ENCODE results near the gene DPM3. TPM values are rescaled to one million over a fixed set of nuclear protein-coding genes. Genes with fewer than 3 reads are reported as not detected.
A peak's percentile ranks its signal among the peaks of the same experiment; 100 is the strongest.

Gene DPM3
- total and polyA plus RNA-seq, 2 of the 13 experiments (the other 11 are each of a cell fraction or from before 2014, with no cell fraction given): 23.2 to 53.4 TPM

- TF ChIP-seq EP300 (IDR thresholded peaks at IDR 0.05; ENCODE audit: low read depth in 2 of 2, low read length in 2 of 2) (no peak), EP300 (CRISPR knock-in tag; IDR thresholded peaks at IDR 0.05; ENCODE audit: borderline replicate concordance) (no peak), PHF21A (CRISPR knock-in tag; IDR thresholded peaks at IDR 0.05) (no peak), TOPORS (CRISPR knock-in tag; IDR thresholded peaks at IDR 0.05) (no peak), HES4 (CRISPR knock-in tag; IDR thresholded peaks at IDR 0.05; ENCODE audit: borderline replicate concordance) (no peak), JARID2 (CRISPR knock-in tag; IDR thresholded peaks at IDR 0.05; ENCODE audit: insufficient replicate concordance) (no peak), ZNF142 (CRISPR knock-in tag; IDR thresholded peaks at IDR 0.05) (no peak), ZNF33A (CRISPR knock-in tag; IDR thresholded peaks at IDR 0.05; ENCODE audit: borderline replicate concordance) (no peak), SAP130 (CRISPR knock-in tag; IDR thresholded peaks at IDR 0.05; ENCODE audit: low read depth) (0 out of 2 replicates have a peak, but pooled peaks have one; percentile 19), ZGPAT (CRISPR knock-in tag; IDR thresholded peaks at IDR 0.05) (0 out of 2 replicates have a peak, but pooled peaks have one; percentile 4), YEATS4 (CRISPR knock-in tag; IDR thresholded peaks at IDR 0.05; ENCODE audit: borderline replicate concordance) (no peak), CREB3 (CRISPR knock-in tag; IDR thresholded peaks at IDR 0.05) (no peak), LCORL (IDR thresholded peaks at IDR 0.05) (no peak), LCORL (CRISPR knock-in tag; IDR thresholded peaks at IDR 0.05) (0 out of 2 replicates have a peak, but pooled peaks have one; percentile 15), ZNF597 (CRISPR knock-in tag; IDR thresholded peaks at IDR 0.05) (no peak), POLR2AphosphoS5 (IDR thresholded peaks at IDR 0.05; ENCODE audit: low read depth, low read length) (peak; percentile 39), ZNF841 (CRISPR knock-in tag; IDR thresholded peaks at IDR 0.05; ENCODE audit: borderline replicate concordance) (no peak), RELA (CRISPR knock-in tag; IDR thresholded peaks at IDR 0.05) (no peak)
- TF ChIP-seq, protein P1, sequence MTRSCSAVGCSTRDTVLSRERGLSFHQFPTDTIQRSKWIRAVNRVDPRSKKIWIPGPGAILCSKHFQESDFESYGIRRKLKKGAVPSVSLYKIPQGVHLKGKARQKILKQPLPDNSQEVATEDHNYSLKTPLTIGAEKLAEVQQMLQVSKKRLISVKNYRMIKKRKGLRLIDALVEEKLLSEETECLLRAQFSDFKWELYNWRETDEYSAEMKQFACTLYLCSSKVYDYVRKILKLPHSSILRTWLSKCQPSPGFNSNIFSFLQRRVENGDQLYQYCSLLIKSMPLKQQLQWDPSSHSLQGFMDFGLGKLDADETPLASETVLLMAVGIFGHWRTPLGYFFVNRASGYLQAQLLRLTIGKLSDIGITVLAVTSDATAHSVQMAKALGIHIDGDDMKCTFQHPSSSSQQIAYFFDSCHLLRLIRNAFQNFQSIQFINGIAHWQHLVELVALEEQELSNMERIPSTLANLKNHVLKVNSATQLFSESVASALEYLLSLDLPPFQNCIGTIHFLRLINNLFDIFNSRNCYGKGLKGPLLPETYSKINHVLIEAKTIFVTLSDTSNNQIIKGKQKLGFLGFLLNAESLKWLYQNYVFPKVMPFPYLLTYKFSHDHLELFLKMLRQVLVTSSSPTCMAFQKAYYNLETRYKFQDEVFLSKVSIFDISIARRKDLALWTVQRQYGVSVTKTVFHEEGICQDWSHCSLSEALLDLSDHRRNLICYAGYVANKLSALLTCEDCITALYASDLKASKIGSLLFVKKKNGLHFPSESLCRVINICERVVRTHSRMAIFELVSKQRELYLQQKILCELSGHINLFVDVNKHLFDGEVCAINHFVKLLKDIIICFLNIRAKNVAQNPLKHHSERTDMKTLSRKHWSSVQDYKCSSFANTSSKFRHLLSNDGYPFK (CRISPR knock-in tag; IDR thresholded peaks at IDR 0.05; ENCODE audit: borderline replicate concordance): no peak
Measured at GRCh38 chr1:155131285-155131684, 9.0 kb downstream of the DPM3 start (continued).
